HG03521 (cell line): ENCODE data around the gene DESI2.
"Not testable (repeated sequence)": the region's sequence is repeated elsewhere in the genome, so short reads cannot be mapped to it uniquely, and the experiment has no call there.

Experiments used
- ATAC-seq: cut with Tn5 transposase; IDR thresholded peaks from one replicate; pipeline ENCODE4 v1.9.1; 2021; ENCODE audit warnings: mild to moderate bottlenecking, moderate library complexity; ENCODE audit not compliant: unreplicated experiment

The DESI2 gene

DNA sequence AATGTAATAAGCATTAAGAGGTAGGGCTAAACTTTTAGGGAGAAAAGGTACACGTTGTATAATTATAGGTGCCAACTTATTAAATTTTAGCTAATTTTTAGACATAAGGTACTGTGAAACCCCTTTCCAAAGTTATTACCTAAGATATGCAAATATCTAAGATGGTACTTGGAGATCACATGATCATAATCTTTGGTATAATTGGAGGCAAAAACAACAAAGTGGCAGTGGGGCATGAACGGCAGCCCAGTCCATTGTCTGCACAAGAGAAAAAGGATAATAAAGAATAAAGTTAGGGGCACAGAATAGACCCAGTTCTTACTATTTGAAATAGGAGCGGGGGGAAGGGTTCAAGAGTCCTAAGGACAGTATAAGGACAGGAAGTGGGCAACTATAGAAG lies 51.2 kb downstream of the DESI2 start:
- no peak for ATAC-seq

DNA sequence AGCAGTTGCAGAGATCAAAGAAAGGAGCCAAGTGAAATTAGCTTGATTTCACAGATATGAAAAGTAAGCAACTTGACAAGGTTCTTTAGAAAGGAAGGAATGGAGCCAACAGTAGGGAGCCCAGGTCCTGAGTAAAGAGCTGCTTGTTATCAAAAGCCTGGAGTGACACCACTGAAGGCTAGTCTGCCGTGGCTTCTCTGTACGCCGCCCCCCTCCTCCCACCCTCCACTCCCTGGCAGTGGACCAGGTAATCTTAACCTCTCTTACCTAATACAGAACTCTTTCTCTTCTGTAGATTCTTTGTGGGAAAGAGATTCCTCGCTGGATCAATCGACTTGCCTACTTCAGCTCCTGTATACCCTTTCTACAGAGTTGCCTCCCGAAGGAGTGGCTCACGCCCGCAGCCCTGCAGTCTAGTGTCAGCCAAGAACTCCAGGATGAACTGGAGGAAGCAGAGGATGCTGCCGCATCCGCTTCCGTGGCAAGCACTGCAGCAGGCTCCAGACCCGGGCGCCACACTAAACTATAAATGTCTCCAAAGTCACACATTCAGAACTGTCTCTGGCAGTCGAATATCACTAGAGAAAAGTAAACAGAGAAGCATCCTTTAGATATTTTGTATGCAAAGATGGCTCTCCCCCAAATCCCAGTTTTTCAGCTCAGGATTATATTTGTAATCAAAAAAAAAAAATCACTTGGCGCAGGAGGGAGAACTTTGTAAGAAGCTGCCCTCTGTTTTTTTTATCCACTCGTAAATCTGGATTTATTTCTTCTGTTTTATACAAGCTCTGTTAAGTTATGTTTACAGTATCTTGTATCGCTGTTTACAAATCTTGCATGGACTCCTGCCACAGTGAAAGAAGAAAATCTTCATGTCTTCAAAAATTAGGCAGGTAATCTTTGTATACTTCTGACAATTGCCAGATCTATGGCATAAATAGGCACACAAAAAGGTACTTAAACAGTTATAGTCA lies 52.6 kb downstream of the DESI2 start:
- ATAC-seq: no peak

DNA sequence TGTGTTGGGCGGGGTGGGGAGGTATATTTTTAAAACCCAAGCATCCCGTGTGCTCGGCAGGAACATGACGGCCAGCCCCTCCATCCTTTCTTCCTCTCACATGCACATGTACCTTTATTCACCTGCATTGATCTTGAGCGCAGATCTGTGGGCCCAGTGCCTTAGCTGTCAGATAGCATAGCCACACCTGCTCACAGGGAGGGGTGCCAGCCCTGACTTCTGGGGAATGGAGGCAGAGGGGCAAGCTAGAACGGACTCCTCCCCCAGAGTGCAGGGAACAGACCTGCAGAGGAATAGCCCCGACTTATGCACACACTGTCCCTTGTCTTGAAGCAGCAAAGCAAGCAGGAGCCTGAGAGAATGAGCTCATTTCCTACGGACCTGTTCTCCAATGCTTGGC lies 56.1 kb downstream of the DESI2 start:
- ATAC-seq: no peak

DNA sequence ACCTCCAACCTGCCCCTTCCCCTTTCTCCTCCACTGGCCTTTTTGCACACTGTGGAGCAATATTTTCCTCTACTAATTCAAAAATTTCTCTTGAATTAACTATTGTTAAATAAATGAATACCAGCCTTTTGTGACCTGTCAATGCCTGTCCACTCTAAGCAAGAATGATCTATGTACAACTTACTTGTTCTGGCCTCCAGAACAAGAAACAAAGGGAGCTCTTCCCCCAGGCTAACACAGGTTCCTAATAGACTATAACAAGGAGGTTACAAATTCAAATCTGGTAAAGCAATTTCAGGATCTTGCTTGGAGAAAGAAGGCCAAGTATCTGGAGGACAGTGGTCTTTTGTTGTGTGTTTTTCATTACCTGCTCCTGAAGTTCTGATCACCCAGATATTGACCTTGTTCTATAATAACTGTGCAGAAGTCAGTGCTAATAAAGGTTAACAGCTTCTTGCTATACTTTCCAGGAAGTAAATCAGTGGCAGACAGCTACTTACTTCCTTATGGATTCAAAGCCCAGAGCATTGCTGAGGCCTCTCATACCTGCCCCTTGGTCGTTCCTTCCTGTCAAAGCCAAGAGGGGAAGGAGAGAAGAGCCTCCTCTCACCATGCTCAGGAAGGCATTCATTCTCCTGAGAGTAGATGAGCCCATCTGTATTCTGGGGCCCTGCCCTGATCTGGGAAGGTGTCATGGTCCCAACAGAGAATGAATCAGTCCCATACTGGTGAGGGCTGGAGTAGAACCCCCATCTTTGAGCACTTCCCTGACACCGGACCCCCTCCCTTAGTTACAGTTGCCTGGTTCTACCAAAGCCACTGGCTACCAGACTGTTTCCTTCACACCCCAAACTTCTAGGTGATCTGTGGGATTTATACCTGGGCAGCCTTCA lies 56.8 kb downstream of the DESI2 start:
- ATAC-seq: no peak

DNA sequence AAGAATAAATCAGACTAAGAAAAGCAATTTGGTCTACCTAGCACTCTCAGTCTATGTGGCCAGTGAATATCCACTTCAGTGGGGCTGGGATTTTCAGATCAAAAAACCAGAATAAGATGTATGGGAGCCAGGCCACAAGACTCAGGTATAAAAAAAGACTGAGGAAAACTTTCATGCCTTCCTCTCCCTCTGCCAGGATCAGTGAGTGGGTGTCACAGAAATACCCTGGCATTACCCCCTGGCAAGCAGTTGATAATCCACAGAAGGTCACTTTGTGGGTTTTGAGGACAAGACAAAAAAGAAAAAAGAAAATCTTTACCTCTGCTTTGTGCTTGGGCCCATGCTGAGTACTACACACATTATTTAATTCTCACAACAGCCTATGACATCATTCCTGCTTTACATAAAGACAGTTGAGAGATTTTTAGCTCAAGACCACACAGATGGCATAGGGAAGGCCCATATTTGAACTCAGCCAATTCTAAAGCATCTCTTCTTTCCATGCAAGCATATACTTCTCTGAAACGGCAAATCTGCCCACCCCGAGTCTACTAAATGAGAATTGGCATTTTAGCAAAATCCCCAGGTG lies 57.6 kb downstream of the DESI2 start:
- no peak for ATAC-seq

DNA sequence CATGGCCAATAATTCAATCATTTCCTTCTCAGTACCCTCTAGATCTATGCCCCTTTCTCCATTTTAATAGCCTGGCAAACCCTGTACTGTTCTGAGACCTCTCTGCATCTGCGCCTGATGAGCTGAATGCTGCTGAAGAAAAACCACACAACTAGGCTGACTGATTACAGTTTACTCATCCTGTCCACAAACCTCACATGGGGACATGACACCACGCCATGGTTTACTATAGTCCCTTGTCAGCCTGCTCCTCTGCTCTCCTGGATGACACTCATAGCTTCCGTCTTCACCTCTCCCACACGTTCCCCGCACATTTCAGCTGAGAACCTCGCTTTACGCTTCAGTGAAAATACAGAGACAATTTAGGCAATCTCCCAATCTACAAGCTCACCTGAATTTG lies 59.7 kb downstream of the DESI2 start:
- no peak for ATAC-seq

DNA sequence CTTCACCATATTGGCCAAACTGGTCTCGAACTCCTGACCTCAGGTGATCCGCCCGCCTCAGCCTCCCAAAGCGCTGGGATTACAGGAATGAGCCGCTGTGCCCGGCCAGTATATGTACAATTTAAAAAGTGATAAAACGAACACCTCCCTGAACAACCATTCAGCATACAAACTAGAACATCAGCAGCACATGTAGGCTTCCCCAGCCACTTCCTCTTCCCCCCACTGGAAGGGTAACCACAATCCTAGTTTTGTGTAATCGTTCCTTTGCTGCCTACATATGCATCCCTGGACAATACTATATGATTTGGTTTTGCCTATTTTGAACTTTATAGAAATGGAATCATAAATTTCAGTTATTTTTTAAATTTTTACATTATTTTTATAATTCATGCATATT lies 60.4 kb downstream of the DESI2 start:
- no peak for ATAC-seq

DNA sequence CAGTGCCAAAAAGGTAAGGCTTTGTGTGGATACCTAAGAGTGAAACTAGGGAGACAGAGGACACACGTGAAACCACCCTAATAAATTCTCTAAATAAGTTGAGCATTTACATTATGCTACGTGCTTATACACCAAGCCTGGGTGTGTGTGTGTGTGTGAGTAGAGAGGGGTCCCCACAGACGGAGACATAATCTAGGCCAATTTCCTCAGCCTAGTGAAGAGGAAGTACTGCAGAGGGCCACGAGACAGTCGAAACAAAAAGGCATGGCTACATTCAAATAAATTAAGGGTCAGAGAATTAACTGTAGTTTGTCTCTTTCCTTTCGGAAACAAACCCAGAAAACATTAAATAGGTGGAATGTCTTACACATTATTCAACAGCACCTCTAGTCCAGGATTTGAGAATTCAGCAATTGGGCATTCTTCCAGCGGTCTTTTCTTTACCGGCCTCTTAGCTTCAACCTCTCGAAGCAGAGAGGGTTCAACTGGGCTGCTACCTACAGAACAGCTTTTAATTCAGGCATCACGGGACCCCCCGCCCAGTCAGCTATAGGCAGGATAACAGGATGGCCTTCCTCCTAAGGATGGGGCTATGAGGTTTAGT lies 75.0 kb downstream of the DESI2 start:
- ATAC-seq: no peak

DNA sequence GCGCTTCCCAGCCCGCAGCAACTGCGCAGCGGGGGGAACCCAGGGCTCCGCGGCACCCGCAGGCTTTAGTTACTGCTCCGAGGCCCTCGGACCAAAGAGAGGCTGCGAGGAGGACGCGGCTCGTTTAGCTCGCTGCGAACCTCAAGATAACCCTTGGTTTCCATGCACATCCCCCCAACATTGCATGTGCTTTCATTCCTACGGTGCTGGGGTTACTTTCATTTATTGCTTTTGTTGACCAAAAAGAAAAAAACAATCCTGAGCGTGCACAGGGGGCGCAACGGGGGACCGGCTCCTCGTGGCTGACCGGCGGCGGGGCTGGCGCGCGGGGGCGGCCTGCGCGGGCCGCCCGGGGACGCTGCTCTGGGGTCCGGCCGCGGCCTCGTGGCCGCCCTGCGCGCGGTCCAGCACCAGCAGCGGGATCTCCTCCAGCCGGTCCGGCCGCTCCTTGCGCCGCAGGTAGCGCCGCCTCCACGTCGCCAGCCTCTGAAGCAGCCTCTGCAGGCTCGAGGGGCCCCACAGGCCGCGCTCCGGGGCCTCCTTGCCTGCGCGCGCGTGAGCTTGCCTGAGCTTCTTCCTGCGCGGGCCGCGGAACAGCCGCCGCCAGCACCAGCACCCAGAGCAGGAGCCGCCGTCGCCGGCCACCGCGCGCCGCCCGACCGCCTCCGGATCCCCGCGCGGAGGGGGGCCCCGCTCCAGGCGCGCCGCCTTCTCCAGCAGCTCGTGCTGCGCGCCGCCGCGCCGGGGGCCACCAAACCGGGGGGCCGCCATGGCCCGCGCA lies 77.4 kb downstream of the DESI2 start:
- no peak for ATAC-seq

DNA sequence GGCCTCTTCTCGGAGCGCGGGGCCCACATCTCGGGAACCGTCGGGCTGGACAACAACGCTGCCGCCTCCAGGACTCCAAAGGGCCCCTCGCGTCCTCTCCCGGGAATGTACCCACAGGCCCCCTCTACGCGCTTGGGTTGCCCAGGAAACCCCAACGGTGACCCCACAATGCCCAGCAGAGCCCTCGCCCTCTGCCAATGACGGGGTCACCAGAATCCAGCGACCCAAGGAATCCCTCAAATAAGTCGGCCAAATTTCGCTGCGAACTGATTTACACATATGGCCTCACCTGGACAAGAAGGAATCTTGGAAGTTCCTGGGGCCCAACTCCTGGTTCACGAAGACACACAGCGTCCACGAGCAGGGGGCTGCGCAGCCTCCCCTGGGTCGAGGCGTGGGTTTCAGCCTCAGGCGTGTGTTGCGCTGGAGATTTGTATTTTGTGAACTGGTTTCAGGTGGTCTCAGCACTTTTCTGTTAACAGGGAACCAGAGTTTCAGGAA lies 78.1 kb downstream of the DESI2 start:
- no peak for ATAC-seq

DNA sequence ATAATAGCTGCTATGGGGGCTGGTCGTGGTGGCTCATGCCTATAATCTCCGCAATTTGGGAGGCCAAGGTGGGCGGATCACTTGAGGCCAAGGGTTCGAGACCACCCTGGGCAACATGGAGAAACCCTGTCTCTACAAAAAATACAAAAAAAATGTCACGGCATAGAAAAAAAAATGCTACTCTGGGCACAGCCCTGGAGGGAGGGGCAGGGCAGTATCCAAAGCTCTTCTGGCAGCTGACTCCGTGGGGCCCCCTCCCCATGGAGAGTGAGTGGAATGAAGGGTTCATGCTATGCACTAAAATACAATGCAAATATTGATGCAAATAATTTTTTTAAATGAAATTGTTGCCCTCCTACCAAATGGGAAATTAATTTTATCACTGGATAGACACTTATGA lies 78.7 kb downstream of the DESI2 start:
- ATAC-seq: no peak

DNA sequence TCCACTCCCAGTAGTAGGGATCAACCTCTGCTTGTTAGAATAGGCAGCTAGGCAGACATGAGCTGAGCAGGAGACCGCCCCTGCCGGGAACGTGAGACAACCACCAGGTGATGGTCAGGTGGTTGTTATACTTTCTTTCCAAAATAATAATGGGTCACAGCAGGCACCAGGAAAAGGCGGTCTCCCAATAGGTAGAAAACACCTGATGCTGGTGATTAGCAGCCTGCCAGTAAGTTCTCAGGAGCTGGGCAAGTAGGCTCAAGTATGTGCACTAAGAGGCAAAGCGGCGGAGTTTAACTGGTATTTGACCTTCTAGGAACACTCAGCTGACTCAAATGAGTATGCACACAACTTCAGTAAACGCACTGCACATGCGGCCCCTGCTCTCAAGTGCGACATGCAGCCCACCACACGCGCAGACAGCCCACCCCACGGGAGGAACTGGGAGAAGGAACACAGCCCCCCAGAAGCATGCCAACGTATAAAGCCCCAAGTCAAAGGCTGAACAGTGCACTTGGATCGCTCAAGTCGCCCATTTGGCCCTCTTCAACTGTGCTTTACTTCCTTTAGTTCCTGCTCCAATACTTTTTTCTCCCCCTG lies 80.0 kb downstream of the DESI2 start:
- no peak for ATAC-seq

DNA sequence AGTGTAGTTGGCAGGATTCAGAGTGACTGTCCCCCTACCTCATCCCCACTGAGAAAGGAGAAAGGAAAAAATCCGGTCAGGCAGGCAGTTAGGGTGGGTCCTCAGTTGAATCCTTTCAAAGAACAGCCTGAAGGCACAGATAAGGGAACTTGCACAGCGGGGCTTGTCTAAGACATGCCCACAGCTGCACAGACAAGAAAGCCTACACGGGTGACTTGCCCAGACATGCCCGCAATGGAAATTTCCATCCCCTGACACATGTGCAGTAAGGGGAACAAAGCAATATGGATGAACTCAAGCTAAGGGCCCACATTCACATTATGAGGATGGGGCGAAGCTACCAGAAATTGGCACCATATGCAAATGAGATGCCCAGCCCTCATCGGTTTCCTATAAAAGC lies 82.5 kb downstream of the DESI2 start:
- ATAC-seq: no peak

DNA sequence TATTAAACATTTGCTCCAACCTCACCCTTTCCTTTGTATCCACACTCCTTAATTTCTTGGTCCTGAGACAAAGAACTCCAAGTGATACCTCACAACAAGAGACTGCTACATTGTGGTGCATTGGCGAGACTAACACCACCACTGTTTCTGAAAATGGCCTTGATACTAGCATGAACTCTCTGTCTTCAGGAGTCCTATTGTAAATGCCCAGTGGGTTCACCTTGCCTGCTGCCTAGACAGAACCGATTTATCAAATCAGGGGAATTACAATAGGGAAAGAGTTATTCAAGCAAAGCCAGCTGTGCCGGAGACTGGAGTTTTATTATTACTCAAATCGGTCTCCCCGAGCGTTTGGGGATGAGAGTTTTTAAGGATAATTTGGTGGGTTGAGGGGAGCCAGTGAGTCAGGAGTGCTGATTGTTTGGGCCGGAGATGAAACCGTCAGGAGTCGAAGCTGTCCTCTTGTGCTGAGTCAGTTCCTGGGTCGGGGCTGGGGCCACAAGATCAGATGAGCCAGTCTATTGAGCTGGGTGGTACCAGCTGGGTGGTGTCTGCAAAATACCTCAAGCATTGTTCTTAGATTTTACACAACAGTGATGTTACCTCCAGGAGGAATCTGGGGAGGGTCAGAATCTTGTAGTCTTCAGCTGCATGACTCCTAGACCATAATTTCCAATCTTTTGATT lies 83.1 kb downstream of the DESI2 start:
- no peak for ATAC-seq

DNA sequence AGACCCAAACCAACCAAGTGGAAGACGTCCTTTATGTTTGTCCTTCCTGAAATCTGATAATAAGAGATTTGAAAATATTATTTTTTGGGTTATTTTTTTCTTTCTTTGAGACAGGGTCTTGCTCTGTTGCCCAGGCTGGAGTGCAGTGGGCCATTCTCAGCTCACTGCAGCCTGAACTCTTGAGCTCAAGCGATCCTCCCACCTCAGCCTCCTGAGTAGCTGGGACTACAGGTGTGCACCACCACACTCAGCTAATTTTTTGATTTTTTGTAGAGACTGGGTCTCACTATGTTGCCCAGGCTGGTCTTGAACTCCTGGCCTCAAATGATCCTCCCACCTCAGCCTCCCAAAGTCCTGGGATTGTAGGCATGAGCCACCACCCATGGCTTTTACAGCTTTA lies 86.2 kb downstream of the DESI2 start:
- ATAC-seq: not testable (repeated sequence)

DNA sequence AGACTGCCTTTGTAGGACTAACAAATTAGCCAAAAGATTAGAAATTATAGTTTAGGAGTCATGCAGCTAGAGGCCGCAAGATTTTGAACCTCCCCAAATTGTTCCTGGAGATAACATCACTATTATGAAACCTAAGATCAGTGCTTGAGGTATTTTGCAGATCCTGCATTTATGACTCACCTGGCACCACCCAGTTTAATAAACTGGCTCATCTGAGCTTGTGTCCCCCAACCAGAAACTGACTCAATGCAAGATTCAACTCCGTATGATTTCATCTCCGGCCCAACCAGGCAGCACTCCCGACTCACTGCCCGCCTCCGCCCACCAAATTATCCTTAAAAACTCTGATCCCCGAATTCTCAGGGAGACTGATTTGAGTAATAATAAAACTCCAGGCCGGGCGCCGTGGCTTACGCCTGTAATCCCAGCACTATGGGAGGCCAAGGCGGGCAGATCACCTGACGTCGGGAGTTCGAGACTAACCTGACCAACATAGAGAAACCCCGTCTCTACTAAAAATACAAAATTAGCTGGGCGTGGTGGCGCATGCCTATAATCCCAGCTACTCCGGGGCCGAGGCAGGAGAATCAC lies 87.2 kb downstream of the DESI2 start:
- not testable (repeated sequence) for ATAC-seq

DNA sequence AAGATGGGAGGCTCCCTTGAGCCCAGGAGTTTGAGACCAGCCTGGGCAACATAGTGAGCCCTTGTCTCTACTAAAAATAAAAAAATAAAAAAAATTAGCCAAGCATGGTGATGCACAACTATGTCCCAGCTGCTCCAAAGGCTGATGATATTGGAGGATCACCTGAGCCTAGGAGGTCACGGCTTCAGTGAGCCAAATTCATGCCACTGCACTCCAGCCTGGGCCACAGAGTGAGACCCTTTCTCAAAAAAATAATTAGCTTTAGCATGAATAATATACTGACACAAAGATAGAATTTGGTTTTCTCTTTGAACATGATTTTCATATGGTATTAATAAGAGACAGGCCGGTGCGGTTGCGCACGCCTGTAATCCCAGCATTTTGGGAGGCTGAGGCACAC lies 88.8 kb downstream of the DESI2 start:
- no peak for ATAC-seq

DNA sequence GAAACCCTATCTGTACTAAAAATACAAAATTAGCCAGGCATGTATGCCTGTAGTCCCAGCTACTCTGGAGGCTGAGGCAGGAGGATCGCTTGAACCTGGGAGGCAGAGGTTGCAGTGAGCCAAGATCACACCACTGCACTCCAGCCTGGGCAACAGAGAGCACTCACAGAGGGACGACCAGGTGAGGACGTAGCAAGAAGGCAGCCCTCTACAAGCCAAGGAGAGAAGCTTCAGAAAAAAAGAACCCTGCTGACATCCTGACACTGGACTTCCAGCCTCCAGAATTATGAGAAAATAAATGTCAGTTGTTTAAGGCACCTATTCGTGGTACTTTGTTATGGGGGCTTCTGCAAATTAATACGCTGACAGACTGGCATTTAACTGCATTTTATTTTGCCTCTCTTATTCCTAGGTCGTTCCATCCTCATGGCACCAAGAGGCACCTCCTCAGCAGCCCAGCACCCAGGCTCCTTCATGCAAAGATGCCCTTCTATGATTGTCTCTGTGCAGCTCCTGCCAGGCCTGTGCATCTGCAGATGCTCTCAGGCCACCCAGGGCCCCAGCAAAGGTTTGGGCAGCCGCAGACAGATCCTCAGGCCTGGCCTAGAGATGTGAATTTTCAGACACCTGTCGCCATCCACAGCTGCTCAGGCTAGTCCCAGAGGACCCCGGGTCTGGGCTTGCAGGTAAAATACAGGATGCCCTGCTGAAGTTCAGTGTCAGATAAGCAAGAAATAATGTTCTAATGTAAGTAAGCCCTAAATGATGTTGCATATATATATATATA lies 96.5 kb downstream of the DESI2 start:
- ATAC-seq: no peak
